GM19238 (cell line): ENCODE results near the gene GNG12.

ENCODE experiments used
- DNase-seq: peaks from one replicate; pipeline ENCODE4 v3.0.0; 2011; ENCODE audit warnings: low spot score; ENCODE audit not compliant: insufficient read length

GNG12 gene

DNA sequence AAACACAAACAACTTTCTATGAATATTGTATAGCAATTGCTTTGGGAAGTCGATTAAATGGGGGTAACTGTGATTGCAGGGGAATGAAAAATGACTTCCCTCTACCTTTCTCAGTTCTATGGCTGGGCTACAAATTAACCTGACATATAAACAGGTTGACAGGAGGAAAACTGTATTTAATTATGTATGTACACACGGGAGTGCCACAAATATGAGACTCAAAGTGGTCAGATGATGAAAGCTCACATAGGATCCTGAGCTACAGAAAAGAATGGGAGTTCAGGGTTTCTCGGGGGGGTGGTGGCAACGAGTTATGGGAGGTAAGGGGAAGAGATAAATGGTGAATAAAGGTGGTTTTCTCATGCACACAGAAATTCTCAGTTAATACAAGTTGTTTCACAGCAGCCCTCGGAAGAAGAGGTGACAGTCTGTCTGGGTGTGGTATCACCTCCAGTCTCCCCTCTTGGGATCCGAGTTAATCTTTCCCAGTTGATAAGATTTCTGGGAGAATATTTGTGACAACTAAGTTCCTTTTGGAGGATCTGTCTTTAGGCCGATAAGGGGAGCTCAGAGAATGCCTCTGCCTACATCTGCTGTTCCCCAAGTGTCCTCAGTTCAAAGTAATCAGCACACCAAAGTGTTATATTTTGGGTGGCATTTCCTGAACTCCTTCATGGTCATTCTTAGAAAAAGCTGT is 122.0 kb downstream of the GNG12 start:
- no peak for DNase-seq

DNA sequence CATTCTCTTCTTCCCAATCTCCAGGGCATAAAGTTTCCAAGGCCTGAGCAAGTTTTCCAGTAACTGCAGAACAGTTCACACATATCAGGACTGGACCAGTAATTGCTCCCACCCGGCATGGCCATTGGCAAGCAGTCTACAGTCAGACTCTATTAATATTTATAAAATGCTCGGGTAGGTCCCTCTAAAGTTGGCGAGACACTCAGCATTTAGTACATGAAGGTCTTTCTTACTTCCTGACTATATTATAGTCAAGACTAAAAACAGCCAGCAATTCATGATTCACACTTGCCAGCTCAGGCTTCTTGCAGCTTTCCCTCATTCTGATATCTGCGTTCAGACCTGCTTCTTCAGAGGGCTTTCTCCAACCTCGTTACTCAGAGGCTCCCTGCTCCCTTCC is 122.8 kb downstream of the GNG12 start:
- DNase-seq = no peak

DNA sequence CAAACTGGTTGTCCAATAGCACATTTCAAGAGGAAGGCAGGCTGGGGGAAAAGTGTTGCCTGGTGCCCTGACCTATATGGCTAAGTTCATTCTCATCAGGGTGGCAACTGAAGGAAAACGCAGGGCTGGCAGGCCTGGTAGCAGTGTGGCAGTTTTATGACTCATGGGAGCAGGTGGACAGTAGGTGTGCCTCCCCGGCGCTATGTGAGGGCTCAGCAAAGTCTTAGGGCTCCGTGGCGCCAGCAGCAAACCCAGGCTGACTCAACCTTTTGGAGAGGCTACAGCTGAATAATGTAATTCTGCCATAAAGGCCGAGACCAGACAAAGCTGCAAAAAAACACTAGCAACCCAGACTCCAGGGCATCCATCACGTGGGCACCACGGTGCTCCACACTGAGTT is 124.7 kb downstream of the GNG12 start:
- DNase-seq = no peak

DNA sequence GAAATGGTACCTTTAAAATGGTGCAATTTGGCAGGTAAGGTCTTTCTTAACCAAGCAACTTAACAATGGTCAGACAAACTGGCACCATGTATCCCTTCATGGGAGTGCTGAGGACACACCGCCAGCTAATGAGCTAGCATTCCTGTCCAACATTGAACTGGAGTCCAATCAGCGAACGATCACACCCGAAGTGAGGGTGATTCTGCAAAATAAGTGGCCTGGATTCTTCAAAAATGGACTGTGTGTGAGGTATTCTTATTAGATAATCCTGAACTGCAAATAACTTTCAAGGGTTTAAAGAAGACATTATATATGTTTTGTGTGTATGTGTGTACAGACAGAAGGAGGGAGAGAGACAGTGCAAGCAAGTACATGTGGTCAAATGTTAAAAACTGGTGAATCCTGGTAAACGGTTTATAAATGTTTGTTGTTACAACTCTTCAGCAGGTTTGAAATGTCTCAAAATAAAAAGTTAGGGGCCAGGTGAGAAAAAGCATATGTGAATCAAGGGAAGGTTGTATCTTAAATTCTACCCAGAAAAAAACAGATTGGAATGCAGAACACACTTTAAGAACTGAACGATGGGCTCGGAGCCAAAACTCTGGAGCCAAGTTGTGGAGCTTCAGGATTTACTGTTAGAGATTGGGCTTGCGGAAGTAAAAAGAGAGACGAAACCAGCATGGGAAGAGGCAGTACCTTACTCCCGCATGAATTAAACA is 127.4 kb downstream of the GNG12 start:
- no peak for DNase-seq

DNA sequence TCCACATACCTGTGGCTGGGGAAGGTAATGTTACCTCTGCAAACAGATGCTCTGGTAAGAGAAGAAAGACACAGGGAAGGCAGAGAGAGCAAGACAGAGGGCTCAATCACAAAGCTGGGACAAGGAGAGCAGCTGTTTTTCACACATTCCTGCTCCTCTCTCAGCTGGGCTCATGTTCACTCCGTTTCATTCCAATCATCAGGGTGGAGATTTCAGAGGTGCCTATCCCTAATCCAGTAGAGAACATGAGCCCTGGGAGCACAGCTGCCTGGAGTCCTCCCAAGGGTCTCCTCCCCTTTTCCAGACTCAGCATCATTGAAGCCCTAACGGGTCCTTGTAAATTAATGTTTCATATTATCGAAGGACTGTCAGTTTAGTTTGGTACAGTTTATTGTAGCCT is 128.9 kb downstream of the GNG12 start:
- DNase-seq = no peak

DNA sequence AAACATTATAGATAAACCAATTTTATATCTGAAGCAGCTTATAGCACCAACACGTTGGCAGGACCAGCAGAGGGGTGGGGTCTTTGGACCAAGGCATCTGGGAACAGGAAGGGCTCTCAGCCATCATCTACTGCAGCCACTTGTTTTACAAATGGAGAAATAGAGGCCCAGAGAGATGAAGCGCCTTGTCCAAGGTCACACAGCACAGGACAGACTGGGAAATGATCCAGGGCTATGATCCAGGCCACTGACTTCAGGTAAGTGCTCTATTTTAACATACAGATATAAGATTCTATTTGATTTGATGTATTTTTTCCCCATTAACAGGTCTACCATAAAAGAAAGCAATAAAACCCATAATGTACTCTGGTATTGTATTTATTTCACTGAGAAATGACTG is 131.4 kb downstream of the GNG12 start:
- no peak for DNase-seq

DNA sequence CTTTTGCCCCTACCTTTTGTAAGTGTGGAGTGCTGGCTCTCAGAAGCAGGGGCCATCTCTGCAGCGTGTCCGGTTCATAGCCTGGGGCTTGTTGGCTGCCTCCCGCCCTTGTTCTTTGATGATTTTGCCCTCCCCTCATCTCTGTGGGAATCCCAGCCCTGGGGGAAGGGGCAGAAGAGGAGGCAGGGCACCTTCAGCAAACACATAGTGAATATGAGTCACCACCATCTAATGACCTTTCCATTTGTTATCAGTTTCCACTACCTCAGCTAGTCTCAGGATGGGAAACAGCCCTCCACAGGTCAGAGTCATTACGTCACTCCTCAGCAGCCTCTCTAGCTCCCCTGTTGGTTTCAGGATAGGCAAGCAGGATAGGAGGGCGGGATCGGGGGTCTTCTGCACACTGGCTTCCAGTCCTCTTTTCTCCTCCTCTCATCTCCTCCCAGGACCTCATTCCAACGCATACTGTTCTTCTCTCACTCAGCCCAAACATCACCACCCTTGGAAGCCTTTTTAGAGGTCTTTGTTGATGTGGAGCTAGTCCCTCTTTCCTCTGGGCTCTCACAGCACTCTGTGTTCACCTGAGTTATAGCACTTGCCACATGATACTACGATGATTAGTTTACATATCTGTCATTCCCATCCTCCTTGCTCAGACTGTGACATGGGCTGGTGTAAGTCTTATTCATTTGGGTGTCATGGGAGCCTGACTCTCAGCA is 132.4 kb downstream of the GNG12 start:
- no peak for DNase-seq

DNA sequence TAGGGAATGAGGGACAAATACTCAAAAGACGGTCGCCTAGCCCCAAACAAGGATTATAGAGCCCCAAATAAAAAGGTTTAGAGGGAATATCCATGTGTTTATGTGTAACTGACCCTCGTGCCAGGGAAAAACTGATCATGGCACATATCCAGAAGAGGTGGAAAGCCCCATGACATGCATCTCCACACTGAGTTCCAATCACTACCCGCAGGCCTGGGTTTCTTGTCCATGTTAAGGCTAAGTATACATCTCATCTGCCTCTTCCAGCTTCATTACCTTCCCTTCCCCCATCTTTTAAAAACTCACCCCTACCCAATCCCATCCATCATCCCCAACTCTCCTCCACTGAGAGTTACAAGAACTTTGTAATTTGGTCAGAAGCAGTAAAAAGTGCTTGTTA is 133.0 kb downstream of the GNG12 start:
- no peak for DNase-seq

DNA sequence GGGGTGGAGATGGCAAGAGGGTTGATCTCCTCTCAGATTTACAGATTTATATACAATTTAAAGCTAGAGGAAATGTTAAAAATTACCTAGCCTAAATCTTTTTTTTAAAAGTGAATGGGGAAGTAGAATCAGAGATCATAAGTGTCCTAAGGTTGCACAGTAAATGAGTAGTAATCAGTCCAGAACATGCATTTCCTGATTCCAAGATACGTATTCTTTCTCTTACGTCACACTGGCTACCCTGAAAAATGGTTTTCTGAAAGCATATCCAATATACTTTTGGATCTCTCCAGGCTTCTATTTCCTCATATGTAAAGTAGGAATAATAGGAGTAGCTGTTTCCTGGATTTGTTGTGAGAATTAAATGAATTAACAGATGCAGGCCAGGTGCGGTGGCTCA is 136.6 kb downstream of the GNG12 start:
- no peak for DNase-seq

DNA sequence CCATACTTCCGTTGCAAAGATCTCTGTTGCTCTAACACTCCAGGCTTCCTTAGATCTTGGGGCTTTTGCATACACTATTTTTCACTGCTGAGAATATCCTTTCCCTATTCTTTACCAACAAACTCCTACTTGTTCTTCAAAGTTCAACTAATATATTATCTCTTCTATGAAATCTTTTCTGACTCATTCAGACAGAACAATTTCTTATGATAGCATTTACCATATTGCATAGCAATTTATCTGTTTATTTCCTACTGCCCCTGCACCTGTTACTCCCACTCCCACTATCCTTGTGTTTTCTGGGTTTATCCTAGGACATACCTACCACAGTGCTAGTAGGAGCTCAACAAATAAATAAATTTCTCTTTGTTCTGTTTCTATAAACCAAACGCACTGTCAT is 137.3 kb downstream of the GNG12 start:
- DNase-seq = no peak

DNA sequence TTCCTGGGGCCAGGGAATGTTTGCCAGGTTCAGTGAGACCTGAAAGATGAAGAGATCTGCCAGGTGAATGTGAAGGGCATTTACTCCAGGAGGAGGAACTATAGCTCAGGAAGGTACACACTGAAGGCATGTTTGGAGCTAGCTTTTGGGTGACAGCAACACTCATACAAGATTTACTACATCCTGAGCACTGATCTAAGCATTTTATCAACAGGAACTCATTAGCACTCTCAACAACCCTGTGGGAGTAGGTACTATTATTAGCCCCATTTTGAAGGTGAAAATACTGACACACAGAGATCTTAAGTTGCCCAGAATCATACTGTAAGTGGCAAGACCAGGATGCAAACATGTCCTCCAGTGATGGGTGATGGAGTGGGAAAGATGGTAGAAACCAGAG is 141.6 kb downstream of the GNG12 start:
- DNase-seq = no peak

DNA sequence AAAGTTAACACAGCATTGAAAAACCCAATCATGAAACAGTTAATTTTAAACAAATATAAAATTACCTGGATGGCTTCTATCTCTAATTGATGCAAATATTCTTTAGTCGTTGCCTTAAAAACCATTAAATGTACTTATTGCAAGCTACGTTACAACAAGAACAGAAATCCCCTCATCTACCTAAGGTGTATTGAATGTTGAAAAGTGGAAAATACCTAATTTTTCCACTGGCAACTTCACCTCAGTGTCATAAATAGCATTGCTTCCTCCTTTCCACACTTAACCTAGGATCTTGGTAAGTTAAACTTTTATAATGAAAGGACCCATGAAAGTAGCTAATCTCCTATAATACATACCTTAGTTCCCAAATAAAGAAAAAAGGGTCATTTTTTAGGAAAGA is 142.9 kb downstream of the GNG12 start:
- no peak for DNase-seq

DNA sequence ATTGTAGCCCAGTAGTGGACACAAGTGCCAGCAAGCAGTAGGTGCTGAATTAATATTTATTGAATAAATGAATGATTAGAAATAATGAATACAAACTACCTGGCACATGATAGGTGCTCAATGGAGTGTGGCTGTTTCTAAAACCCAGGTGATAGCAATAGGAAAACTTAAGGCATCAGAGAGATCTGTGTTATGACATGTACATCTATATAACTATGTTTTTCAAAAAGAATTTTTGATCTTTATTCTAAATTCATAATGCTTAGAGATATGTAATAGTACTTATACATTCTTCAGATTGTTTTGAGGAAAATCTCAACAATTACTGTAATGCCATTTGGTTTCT is 143.3 kb downstream of the GNG12 start:
- no peak for DNase-seq

DNA sequence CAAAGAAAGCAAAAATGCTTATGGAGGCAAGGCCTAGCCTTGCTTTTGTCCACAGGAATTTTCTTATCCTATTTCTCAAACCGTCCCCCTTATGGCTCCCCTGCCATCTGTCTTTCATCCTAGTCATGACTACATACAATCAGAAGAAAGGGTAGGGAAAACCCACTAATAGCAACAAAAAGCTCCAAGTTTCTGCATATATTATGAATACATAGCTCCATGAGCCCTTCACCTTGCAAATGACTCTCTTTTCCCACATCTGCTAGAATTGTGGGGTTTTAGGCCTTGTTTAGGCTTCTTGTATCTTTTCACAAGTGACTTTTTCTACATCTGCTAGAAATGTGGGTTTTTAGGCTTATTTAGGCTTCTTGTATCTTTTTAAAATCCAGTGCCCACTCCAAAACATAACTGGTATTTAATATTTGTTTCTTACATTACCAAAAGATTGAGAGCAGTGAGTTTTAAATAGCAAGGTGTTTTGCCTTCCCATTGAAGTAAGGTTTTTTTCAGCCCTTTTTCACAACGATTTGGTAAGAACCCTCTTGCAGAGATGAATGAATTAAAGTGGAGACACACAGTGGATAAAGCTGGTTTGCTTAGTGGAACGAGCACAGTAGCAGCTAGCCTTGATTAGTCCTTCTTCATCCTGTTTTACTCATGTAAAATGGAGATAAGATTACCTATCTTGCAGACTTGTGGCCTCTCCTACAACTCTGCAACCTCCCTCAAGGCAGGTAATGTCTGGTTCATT is 143.8 kb downstream of the GNG12 start:
- no peak for DNase-seq

DNA sequence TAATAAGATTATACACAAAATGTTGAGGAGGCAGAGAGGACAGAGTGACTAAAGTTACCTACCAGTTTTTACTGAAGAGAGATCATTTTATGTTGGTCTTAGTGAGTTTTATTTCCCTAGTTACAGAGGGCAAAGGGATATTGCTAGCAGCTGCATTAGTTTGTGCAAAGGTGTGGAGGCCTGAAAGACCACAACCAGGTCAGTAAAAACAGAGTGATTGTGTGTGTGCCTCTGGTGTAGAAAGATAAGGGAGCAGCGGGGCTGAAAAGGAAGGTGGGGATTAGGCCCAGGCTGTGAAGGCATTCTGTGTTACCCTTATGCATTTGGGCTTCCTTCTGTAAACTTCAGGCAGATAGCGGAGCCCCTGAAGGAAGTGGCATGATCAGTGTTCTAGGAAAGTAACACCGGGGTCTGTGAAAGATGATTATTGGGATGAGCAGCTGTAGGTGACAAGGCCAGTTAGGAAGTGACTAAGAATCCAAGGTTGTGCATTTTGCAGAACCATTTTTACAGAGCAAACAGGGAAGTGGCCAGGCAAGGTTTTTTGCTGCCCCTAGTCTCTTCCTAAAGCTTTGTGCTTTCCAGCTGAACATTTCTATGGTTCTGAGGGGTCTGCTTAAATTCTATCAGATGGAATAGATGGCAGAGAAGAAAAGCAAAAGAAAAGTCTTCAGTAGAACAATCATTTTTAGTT is 144.6 kb downstream of the GNG12 start:
- no peak for DNase-seq

DNA sequence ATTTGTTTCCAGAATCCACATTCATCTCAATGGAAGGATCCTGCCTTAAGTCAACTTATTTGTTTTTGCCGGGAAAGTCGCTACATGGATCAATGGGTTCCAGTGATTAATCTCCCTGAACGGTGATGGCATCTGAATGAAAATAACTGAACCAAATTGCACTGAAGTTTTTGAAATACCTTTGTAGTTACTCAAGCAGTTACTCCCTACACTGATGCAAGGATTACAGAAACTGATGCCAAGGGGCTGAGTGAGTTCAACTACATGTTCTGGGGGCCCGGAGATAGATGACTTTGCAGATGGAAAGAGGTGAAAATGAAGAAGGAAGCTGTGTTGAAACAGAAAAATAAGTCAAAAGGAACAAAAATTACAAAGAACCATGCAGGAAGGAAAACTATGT is 145.6 kb downstream of the GNG12 start:
- DNase-seq = no peak

DNA sequence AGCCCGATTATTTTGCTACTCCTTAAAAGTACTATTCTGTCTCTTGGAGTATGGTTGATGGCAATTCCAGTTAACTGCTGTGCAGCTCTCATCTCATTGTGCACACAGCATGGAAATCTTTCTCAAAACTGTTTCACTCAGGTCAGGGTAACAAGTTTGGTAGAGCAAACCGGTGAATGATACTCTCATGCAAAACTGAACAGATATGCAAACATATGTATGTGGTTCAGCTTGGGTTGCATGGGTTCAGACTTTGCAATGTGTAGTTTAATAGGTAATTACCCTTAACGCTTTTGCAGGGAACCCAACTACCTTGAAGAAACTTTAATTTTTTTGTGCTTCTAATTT is 146.1 kb downstream of the GNG12 start:
- no peak for DNase-seq

DNA sequence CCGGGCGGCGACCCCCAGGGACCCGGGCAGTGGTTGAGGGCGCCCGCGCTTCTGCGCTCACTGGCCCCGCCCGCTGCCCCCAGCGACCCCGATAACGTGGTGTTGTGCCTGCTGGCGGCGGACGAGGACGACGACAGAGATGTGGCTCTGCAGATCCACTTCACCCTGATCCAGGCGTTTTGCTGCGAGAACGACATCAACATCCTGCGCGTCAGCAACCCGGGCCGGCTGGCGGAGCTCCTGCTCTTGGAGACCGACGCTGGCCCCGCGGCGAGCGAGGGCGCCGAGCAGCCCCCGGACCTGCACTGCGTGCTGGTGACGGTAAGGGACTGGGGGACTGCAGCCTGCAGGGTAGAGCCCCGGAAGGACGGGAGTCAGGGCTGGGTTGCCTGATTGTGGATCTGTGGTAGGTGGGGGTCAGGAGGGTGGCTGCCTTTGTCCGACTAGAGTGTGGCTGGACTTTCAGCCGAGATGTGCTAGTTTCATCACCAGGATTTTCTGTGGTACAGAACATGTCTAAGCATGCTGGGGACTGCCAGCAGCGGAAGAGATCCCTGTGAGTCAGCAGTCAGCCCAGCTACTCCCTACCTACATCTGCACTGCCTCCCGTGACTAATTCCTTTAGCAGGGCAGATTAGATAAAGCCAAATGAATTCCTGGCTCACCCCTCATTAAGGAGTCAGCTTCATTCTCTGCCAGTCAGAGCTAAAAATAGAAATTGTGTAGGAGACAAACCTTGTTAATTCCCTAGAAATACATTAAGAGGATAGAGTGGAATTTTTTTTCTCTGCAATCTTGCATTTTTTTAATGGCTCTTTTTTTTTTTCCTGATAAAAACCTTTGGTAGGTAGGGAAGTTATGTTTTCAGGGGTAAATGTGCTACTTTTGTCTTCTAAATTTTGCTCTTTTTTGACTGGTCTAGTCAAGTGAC is 146.7 kb downstream of the GNG12 start:
- DNase-seq = peak; percentile 20

DNA sequence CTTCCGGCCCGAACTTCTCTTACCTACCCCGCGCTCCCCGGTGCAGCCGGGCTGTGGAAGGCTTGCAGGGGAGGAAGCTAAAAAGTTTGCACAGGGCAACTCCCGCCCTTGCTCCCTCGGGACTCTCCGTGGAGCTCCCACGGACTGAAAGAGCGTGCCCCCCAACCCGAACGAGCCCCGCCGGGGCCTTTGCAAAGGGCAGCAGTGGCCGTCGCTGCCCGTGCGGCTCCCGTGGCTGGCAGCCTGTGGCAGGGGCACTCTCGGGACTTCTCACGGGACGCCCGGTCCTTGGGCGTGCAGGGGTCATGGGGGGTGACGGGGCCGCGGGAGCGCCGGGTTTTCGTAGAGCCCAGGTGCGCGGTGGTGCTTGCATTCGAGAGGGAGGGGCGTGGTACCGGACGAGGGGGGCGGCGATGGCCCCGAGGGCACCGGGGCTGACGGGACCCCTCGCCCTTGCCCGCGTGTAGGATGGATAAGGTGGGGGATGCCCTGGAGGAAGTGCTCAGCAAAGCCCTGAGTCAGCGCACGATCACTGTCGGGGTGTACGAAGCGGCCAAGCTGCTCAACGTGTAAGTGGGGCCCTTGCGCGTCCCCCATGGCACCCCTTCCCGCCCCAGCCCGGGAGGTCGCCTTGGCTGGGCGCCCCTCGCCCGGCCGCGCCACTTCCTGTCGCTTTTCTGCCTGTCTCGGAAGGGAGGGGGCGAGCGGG is 147.6 kb downstream of the GNG12 start:
- DNase-seq = peak; percentile 21

DNA sequence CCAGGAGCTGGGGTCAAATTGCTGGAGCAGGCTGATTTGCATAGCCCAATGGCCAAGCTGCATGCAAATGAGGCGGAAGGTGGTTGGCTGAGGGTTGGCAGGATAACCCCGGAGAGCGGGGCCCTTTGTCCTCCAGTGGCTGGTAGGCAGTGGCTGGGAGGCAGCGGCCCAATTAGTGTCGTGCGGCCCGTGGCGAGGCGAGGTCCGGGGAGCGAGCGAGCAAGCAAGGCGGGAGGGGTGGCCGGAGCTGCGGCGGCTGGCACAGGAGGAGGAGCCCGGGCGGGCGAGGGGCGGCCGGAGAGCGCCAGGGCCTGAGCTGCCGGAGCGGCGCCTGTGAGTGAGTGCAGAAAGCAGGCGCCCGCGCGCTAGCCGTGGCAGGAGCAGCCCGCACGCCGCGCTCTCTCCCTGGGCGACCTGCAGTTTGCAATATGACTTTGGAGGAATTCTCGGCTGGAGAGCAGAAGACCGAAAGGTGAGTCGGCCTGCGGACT is 148.2 kb downstream of the GNG12 start, which contains the start of gene GADD45A:
Gene GADD45A (plus strand): TSS at position 135 of the 491 bp plus-strand sequence. CDS start 294 bp downstream, at position 429.
- DNase-seq = peak; percentile 92
